ENCODE data around the gene ZFP36L1. TPM values are rescaled to one million over a fixed set of nuclear protein-coding genes. Genes with fewer than 3 reads are reported as not detected.

Gene ZFP36L1
- total RNA-seq, 1 experiment from 2014 or later = 69.5 TPM

GRCh38 chr14:68749487-68750475 is 43.1 kb downstream of the ZFP36L1 start:
- DNase-seq (ENCODE audit: low spot score) = peak; percentile 76
- Histone ChIP-seq H3K4me3 (ENCODE audit: low read depth, low read length, poor library complexity, severe bottlenecking) (no peak overlapping the region), H3K27me3 (replicated peaks; ENCODE audit: insufficient read depth, low read depth, low read length, poor library complexity) (no peaks in the 10 kb centered on the region), H3K4me1 (ENCODE audit: insufficient read depth, low read length, poor library complexity, severe bottlenecking) (peaks cover 34% of the 10 kb centered on the region), H3K27ac (ENCODE audit: low read depth, low read length, poor library complexity, severe bottlenecking) (peak overlapping the region; percentile 74), H3K9me3 (ENCODE audit: low read depth, low read length, poor library complexity, severe bottlenecking) (no peaks in the 10 kb centered on the region), H3K36me3 (ENCODE audit: insufficient read depth, low read length, poor library complexity, severe bottlenecking) (no peaks in the 10 kb centered on the region)
- TF ChIP-seq EZH2 (IDR thresholded peaks at IDR 0.05; ENCODE audit: borderline replicate concordance, low read depth, low read length, poor library complexity, severe bottlenecking) (no peak), CTCF (conservative IDR thresholded peaks at IDR 0.05; ENCODE audit: low read depth, low read length) (no peak)
- ChIA-PET CTCF (no interaction called here), POLR2A (ENCODE audit: low non-redundant PET) (no interaction called here)
- intact Hi-C loops (cut with micrococcal nuclease; ENCODE audit: unreplicated experiment) = no loop called here
- no TSS peak for BruUV-seq (replicated peaks)

- ChIA-PET POLR2A (ENCODE audit: low non-redundant PET) (no interaction called here), CTCF (no interaction called here)
- Histone ChIP-seq H3K4me3 (ENCODE audit: low read depth, low read length, poor library complexity, severe bottlenecking) (no peak overlapping the region), H3K27me3 (replicated peaks; ENCODE audit: insufficient read depth, low read depth, low read length, poor library complexity) (no peaks in the 10 kb centered on the region), H3K4me1 (ENCODE audit: insufficient read depth, low read length, poor library complexity, severe bottlenecking) (peaks cover 29% of the 10 kb centered on the region), H3K9me3 (ENCODE audit: low read depth, low read length, poor library complexity, severe bottlenecking) (no peaks in the 10 kb centered on the region), H3K27ac (ENCODE audit: low read depth, low read length, poor library complexity, severe bottlenecking) (no peak overlapping the region), H3K36me3 (ENCODE audit: insufficient read depth, low read length, poor library complexity, severe bottlenecking) (no peaks in the 10 kb centered on the region)
- no TSS peak for BruUV-seq (replicated peaks)
- intact Hi-C loops (cut with micrococcal nuclease; ENCODE audit: unreplicated experiment) = no loop called here
- TF ChIP-seq EZH2 (IDR thresholded peaks at IDR 0.05; ENCODE audit: borderline replicate concordance, low read depth, low read length, poor library complexity, severe bottlenecking) (no peak), CTCF (conservative IDR thresholded peaks at IDR 0.05; ENCODE audit: low read depth, low read length) (no peak)
- DNase-seq (ENCODE audit: low spot score) = no peak
Measured at GRCh38 chr14:68748691-68749090, 44.2 kb downstream of the ZFP36L1 start.

- no peak for TF ChIP-seq CTCF (conservative IDR thresholded peaks at IDR 0.05; ENCODE audit: low read depth, low read length)
- no peak for TF ChIP-seq EZH2 (IDR thresholded peaks at IDR 0.05; ENCODE audit: borderline replicate concordance, low read depth, low read length, poor library complexity, severe bottlenecking)
- BruUV-seq (replicated peaks) = no TSS peak
Measured at GRCh38 chr14:68748260-68748659, 44.6 kb downstream of the ZFP36L1 start.

More at GRCh38 chr14:68748260-68748659, 44.6 kb downstream of the ZFP36L1 start:
- no peaks in the 10 kb centered on the region for H3K27me3 ChIP-seq (replicated peaks; ENCODE audit: insufficient read depth, low read depth, low read length, poor library complexity)
- ChIA-PET CTCF (no interaction called here), POLR2A (ENCODE audit: low non-redundant PET) (no interaction called here)
- intact Hi-C loops (cut with micrococcal nuclease; ENCODE audit: unreplicated experiment) = no loop called here
- H3K4me1 ChIP-seq (ENCODE audit: insufficient read depth, low read length, poor library complexity, severe bottlenecking) = peaks cover 25% of the 10 kb centered on the region
- no peaks in the 10 kb centered on the region for H3K9me3 ChIP-seq (ENCODE audit: low read depth, low read length, poor library complexity, severe bottlenecking)
- DNase-seq (ENCODE audit: low spot score) = no peak
- H3K4me3 ChIP-seq (ENCODE audit: low read depth, low read length, poor library complexity, severe bottlenecking) = no peak overlapping the region
- H3K36me3 ChIP-seq (ENCODE audit: insufficient read depth, low read length, poor library complexity, severe bottlenecking) = no peaks in the 10 kb centered on the region
- no peak overlapping the region for H3K27ac ChIP-seq (ENCODE audit: low read depth, low read length, poor library complexity, severe bottlenecking)
